Occipital lobe (tissue), 2 donors: ENCODE results near the gene NCAPD3. TPM values are rescaled to one million over a fixed set of nuclear protein-coding genes. Genes with fewer than 3 reads are reported as not detected.

Experiments
- DNase-seq: peaks from one replicate; lab custom pipeline; 2025; lab: John Stamatoyannopoulos, UW
- total RNA-seq: library from RNA; depleted of rRNA; stranded (reverse); fragments of >200 nt; gene quantifications from one replicate; pipeline ENCODE4 v1.2.3, GENCODE V29; 2014

NCAPD3 gene
- total RNA-seq, 1 donor from 2014 or later: 11.4 TPM

DNA sequence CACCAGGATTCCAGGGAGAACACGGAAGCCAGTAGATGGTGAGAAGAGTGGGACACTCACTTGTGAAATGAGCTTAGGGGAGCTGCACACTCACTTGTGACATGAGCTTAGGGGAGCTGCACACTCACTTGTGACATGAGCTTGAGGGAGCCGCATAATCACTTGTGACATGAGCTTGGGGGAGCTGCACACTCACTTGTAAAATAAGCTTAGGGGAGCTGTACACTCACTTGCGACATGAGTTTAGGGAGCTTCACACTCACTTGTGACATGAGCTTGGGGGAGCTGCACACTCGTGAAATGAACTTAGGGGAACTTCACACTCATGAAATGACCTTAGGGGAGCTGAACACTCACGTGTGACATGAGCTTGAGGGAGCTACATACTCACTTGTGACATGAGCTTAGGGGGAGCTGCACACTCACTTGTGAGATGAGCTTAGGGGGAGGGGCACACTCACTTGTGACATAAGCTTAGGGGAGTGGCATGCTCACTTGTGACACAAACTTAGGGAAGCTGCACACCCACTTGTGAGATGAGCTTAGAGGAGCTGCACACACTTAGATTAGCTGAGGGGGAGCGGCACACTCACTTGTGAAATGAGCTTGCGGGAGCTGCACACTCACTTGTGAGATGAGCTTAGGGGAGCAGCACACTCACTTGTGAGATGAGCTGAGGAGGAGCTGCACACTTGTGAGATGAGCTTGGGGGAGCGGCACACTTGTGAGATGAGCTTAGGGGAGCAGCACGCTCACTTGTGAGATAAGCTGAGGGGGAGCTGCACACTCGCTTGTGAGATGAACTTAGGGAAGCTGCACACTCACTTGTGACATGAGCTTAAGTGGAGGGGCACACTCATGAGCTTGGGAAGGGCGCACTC, 59.0 kb downstream of the NCAPD3 start:
- no peak for DNase-seq

DNA sequence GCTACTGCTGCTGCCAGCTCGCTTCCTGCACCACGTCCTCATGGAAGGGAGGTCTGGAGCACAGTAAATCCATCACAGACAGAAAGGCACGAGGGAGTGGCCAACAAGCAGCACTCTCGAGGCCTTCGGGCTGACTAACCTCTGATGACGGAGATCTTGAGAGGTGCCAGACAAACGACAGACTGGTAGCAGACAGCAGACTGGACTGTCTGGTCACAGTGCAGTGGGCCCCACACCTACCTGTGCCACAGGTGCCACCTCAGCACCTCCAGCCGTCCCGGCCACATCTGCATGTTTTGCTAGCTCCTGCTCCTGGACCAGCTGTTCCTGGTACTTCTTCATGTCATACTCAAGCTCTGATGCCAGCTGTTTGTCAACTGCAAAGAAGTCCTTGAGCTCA, 64.1 kb downstream of the NCAPD3 start:
- DNase-seq: no peak

DNA sequence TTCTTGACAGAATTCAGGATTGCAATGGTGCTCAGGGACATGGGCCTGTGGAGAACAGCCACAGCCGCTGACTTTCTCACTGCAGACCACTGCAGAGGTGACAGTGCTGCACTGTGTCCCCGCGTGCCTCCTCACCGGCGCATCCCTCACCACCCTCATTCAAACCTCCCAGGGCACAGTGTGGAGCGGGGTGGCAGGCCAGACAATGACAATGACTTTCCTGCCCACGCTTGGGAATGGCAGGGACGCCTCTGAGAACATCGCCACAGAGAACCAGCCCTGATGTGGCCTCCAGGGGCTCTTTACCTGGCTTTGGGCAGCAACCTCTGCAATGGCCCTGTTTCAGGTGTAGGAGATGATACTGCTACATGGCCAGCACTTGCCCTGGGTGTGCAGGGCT, 65.7 kb downstream of the NCAPD3 start:
- DNase-seq: no peak

DNA sequence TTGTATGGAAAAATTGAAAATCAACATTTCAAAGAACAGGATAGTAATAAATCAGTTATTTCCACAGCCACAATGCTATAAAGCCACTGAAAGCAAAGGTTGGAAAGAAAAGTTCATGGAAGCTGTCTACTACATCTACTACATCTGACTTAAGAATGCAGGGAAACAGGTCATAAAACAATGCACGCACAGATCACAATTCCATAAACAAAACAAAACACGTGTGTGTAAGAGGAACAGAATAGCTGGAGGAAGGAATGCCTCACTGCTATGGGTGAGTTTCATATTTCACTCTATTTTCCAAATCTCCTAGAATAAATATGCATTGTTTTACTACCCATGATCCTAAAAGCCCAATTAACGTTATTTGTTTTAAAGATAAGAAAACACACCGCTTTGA, 66.3 kb downstream of the NCAPD3 start:
- DNase-seq: no peak

DNA sequence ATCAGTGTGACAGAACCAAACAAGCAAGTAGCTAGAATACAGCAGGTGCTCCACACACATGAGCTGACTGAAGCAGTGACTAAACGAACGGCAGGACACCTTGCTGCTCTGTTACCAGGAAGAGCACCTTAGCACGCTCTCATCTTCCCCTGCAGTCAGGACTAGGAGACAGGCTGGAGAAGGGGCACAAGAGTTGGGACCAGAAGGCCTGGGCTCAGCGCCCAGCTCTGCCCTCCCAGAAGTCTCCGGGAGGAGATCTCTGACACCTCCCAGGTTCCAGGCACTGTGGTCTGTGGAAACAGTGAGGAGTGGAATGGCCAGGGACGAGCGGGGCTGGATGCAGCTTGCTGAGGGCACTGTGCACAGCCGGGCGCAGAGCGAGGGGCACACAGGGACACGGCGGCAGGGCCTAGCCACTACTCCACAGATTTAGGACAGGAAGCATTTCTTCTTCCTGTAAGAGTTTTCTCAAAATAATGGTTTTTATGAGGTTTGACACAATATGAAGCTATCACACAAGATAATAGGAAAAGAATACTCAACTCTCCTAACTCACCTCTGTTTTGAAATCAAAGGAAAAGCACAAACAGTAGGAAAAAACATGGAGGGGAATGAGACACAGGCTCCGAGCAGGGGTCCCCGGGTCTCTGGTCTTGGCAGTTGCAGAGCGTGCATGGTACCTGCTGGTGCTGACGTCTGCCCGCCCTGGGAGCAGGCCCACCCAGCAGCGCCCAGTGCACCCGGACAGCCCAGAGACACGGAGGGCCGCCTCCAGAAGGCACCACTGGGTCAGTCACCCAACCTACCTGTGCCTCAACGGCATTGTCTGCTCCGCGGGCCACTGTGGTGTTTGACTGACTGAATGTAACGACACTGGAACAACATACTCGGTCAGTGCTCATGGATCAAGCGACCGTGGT, 67.6 kb downstream of the NCAPD3 start:
- no peak for DNase-seq

DNA sequence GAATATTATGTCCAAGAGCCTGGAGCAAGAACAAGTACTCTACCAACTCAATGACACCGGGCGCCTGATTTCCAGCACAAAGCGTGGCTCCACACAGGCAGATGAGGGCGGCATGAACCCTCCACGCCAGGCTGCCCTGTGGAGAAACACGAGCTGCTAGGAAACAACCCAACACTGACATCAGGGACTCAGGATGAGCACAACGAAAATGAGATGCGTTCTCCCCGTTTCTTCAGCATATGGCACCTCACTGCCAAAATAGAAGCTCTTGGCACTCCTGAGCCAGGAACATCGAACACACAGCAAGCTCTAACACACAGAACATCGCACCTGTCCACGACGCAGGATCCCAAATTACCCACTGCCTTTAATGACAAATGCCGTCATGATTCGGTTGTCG, 68.3 kb downstream of the NCAPD3 start:
- no peak for DNase-seq

DNA sequence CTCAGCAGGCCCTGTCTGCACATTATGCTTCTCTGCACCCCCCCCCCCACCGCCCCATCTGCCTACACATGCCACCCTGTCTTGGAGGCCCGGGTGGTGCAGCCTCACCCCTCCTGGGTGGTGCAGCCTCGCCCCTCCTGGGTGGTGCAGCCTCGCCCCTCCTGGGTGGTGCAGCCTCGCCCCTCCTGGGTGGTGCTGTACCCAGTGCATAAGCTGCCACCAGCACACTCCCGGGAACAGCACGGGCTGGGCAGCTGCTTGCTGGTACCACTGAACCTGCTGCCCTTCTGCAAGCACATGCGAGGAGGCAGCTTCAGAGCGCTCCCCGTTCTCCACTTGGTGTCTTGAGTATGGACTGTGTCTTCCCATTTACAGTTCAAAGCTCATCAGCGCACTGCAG, 69.3 kb downstream of the NCAPD3 start:
- no peak for DNase-seq

DNA sequence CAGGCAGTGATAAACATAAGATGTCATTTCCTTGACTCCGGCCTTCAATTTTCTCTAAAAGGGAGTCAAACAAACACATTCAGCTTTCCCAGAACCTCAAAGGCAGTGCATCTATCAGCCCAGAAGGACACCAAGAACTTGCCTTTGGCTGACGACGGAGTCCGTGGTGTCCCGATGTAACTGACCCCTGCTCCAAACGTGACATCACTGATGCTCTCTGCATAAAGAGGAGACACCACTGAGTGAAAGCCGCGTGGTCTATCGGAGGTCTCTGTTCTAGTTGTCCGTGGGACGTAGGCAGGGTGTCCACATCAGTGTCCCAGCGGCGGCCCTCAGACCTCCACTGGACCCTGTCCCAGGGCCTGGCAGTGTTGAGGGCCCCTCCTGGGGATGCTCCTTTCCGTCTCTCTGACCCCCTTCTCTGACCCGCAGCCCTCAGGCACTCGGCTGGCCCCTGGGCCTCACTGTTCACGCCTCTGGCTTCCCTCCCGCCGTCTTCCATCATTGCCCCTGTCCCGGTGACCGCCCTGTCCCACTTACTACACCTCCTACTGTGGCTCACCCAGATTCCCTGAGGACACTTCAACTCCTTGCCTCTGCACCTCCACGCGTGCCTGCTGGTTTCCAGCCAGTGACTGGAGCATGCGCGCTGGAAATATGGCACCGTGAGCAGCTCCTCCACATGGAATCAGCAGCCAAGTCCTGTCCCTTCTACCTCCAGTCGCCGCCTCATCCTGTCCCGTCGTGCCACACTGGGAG, 70.4 kb downstream of the NCAPD3 start:
- DNase-seq: no peak

DNA sequence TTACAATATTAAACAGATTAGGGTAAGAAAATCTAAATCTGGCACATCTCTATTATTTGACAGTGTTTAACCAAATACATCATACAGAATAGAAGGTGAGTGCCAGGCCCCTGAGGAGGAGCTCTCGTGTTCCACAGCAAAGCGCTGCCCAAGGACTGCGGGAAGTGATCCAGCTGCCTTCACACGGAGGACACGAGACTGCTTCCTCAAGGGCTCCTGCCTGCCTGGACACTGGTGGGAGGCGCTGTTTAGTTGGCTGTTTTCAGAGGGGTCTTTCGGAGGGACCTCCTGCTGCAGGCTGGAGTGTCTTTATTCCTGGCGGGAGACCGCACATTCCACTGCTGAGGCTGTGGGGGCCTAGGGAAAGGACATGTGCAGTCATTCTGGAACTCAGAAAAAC, 71.1 kb downstream of the NCAPD3 start:
- DNase-seq: no peak

DNA sequence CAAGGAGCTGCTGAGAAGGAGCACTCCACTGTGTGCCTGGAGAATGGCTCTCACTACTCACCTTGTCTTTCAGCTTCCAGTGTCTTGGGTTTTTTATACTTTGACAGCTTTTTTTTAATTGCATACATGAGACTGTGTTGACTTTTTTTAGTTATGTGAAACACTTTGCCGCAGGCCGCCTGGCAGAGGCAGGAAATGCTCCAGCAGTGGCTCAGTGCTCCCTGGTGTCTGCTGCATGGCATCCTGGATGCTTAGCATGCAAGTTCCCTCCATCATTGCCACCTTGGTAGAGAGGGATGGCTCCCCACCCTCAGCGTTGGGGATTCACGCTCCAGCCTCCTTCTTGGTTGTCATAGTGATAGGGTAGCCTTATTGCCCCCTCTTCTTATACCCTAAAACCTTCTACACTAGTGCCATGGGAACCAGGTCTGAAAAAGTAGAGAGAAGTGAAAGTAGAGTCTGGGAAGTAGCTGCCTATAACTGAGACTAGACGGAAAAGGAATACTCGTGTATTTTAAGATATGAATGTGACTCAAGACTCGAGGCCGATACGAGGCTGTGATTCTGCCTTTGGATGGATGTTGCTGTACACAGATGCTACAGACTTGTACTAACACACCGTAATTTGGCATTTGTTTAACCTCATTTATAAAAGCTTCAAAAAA, 72.6 kb downstream of the NCAPD3 start:
- no peak for DNase-seq

DNA sequence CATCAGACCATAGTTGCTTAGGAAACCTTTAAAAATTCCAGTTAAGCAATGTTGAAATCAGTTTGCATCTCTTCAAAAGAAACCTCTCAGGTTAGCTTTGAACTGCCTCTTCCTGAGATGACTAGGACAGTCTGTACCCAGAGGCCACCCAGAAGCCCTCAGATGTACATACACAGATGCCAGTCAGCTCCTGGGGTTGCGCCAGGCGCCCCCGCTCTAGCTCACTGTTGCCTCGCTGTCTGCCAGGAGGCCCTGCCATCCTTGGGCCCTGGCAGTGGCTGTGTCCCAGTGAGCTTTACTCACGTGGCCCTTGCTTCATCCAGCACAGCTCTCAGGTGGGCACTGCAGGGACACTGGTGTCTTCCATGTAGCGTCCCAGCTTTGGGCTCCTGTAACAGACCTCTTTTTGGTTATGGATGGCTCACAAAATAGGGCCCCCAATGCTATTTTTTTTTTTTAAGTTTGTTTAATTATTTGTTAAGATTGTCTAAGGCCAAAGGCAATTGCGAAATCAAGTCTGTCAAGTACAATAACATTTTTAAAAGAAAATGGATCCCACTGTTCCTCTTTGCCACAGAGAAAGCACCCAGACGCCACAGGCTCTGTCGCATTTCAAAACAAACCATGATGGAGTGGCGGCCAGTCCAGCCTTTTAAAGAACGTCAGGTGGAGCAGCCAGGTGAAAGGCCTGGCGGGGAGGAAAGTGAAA, 73.4 kb downstream of the NCAPD3 start:
- DNase-seq: no peak

DNA sequence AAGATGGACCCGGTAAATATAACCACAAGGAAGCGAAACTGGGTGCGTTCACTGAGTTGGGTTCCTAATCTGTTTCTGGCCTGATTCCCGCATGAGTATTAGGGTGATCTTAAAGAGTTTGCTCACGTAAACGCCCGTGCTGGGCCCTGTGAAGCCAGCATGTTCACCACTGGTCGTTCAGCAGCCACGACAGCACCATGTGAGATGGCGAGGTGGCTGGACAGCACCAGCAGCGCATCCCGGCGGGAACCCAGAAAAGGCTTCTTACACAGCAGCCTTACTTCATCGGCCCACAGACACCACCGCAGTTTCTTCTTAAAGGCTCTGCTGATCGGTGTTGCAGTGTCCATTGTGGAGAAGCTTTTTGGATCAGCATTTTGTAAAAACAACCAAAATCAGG, 74.4 kb downstream of the NCAPD3 start:
- no peak for DNase-seq

DNA sequence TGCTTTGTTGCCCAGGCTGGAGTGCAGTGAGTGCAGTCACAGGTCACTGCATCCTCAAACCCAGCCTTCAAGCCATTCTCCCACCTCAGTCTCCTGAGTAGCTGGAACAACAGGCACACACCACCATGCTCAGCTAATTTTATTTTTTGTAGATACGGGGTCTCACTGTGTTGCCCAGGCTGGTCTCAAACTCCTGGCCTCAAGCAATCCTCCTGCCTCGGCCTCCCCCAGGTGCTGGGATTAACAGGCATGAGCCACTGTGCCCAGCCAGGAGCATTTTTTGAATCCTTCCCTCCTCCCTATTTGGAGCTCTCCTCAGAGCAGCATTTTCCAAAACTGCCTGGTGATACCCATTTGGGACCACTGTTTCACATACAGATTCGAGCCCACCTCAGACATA, 77.2 kb downstream of the NCAPD3 start:
- DNase-seq: no peak

DNA sequence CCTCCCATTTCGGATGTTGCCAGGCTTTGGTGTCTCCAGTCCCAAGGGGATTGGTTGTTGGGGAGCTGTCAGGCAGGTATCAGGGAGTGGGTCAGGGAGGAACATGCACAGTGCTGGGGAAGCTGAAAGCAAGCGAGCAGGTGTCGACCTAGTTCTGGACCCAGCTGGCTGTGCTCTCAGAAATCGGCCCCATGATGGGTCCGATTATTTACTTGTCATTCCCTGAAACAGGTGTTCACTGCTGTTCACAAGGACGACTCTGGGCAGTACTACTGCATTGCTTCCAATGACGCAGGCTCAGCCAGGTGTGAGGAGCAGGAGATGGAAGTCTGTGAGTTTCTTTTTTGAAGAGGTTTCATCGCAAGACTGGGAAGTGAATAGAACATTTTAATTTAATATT, 78.1 kb downstream of the NCAPD3 start:
- no peak for DNase-seq

DNA sequence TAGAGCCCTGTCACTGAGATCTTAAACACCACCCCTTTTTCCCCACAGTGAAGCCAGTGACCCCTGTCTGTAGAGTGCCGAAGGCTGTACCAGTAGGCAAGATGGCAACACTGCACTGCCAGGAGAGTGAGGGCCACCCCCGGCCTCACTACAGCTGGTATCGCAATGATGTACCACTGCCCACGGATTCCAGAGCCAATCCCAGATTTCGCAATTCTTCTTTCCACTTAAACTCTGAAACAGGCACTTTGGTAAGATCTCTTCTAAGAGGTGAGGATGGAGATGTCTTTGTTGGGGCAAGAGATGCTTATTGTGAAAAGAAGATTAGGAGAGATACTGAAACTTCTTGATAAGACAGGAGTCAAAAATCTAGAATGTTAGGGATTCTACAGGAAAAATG, 79.0 kb downstream of the NCAPD3 start:
- no peak for DNase-seq

DNA sequence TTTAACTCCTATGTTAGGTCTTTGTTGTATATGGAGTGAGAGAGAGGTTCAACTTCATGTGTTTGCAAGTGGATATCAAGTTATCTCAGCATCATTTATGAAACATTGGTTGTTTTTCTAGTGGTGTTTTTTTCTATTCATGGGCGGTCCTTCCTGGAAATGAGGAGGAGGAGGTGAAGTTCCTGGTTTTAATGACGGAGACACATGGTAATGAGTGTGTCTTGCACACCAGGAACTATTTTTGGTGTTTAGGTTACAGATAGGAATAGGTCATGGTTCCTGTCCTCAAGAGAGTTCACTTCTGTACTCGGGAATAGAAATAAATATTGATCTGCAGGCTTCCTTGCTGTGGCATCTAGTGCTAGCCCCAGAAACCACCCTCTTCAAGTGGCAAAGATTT, 80.0 kb downstream of the NCAPD3 start:
- no peak for DNase-seq

DNA sequence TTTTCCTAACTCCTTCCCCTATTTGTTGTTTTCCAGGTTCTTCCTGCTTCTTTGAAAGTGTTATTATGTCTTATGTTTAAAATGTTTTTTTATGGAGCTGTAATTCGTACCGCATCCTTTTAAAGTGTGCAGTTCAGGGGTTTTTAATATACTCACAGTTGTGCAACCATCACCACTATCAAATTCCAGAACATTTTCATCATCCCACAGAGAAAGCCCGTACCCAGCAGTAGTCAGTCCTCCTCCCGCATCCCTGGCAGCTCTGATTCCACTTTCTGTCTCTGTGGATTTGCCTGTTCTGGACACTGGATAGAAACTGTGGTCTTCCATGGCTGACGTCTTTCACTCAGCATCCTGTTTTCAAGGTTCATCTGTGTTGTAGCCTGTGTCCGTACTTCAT, 81.2 kb downstream of the NCAPD3 start:
- DNase-seq: no peak

DNA sequence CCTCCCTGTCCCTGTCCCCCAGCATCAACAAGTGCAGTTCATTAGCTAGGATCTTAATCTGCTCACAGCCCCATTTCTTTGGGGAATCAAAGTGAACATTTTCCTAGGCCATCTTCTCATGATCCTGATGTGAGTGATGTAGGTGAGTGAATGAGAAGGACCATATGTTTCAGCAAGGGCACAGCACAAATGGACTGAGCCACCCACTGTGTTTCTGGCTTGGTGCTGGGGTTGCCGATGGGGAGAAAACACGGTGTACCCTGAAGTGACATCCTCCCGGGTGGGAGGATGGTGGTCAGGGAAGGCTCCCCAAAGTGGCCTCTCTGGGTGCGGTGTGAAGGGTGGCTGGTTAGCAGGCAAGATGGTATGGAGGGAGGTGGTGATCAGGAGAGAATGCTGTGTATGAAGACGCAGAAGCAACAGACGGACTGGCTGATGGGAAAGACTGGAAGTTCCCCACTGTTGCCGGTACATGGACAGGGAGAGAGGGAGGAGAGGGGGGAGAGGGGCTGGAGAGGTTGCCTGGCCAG, 82.7 kb downstream of the NCAPD3 start:
- DNase-seq: no peak

DNA sequence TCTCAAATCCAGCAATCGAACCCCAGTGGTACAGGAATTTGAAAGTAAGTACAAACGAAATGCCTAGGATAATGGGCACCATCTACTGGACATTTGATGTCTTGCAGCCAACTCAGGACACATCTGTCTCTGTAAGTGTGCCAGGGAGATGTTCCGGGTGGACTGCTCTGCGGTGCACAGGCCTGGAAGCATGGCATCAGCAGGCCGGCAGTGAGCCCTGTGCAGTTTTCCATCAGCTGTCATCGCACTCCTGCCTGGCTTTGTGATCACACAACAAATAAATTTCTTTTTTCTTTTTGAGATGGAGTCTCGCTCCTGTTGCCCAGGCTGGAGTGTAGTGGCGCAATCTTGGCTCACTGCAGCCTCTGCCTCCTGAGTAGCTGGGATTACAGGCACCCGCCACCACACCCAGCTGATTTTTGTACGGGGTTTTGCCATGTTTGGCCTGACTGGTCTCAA, 83.9 kb downstream of the NCAPD3 start:
- DNase-seq: peak; percentile 63

DNA sequence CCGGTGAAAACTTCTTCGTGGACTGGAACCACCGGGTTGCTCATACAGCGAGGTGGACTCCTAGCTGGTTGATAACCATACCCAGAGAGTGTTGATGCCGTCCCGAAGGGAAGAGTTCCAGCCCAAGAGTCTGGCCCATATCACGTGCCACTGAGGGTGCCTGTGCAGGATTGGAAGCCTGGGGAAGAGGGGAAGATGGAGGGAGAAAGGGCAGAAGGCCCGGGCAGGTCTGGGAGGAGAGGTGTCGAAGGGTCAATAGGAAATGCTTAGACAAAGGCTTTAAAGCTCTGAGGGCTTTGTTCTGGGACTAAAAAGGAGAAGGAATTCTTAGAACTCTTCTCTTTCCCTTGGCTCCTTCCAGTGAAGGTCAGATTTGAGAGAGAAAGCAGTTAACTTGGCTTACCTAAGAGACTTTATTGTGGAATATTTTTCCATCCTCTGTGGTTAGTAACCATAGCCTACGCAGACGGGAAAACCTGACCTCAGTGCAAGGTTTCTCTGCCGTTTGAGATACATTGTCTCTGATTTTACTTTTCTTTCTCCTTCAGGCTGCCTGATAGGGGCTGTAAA, 84.4 kb downstream of the NCAPD3 start:
- DNase-seq: no peak
